Activated T-cell treated with anti-CD3 and anti-CD28 coated beads, Interleukin-2, amount 50 U/mL, for 72 hours (primary cell): ENCODE results near the gene KIF16B. TPM values are rescaled to one million over a fixed set of nuclear protein-coding genes. Genes with fewer than 3 reads are reported as not detected.
"Not testable (repeated sequence)": the region's sequence is repeated elsewhere in the genome, so short reads cannot be mapped to it uniquely, and the experiment has no call there.

Experiments
- ATAC-seq, 2 donors: fragments of 150-1000 bp; cut with Tn5 transposase; replicated peaks in 1 of 2; 2 replicates each; pipeline ENCODE4 v1.10.0; 2021; ENCODE audit warnings: moderate library complexity in 2 of 2, mild to moderate bottlenecking in 1 of 2
- DNase-seq, 2 donors: peaks; one replicate each; pipeline ENCODE4 v3.0.0; 2021 to 2022; ENCODE audit warnings: mixed read lengths in 1 of 2
- H3K27ac Mint-ChIP-seq: one replicate; pipeline ENCODE4 v1.8.0; 2022; ENCODE audit warnings: mild to moderate bottlenecking, moderate library complexity, mixed read lengths
- H3K27me3 Mint-ChIP-seq: one replicate; pipeline ENCODE4 v1.8.0; 2022; ENCODE audit warnings: low read depth, mixed read lengths
- H3K36me3 Mint-ChIP-seq, 2 donors: one replicate each; pipeline ENCODE4 v1.8.0; 2022; ENCODE audit warnings: mixed read lengths in 2 of 2, mild to moderate bottlenecking in 1 of 2; ENCODE audit not compliant: insufficient read depth in 2 of 2
- H3K4me1 Mint-ChIP-seq: one replicate; pipeline ENCODE4 v1.8.0; 2022; ENCODE audit warnings: low read depth, mixed read lengths
- H3K4me3 Mint-ChIP-seq, 2 donors: one replicate each; pipeline ENCODE4 v1.8.0; 2022; ENCODE audit warnings: mild to moderate bottlenecking in 2 of 2, mixed read lengths in 2 of 2, moderate library complexity in 2 of 2
- H3K9me3 Mint-ChIP-seq, 2 donors: one replicate each; pipeline ENCODE4 v1.8.0; 2022; ENCODE audit warnings: mixed read lengths in 2 of 2
- total RNA-seq, 2 donors: library from RNA; stranded (reverse); gene quantifications; one replicate each; pipeline ENCODE4 v1.2.3, GENCODE V29; 2022

Gene KIF16B
- total RNA-seq, 2 donors from 2014 or later = 6.0 to 7.3 TPM

DNA sequence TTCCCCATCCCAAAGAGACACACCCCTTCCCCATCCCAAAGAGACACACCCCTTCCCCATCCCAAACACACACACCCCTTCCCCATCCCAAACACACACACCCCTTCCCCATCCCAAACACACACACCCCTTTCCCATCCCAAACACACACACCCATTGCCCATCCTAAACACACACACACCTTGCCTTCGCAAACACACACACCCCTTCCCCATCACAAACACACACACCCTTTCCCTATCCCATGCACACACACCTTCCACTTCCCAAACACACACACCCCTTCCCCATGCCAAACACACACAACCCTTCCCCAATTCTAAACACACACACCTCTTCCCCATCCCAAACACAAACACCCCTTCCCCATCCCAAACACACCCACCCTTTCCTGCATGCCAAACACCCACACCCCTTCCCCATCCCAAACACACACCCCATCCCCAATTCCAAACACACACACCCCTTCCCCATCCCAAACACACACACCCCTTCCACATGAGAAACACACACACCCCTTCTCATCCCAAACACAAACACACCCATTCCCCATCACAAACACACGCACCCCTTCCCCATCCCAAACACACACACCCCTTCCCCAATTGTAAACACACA is 315.3 kb downstream of the KIF16B start:
- H3K27ac Mint-ChIP-seq = no peak overlapping the region

DNA sequence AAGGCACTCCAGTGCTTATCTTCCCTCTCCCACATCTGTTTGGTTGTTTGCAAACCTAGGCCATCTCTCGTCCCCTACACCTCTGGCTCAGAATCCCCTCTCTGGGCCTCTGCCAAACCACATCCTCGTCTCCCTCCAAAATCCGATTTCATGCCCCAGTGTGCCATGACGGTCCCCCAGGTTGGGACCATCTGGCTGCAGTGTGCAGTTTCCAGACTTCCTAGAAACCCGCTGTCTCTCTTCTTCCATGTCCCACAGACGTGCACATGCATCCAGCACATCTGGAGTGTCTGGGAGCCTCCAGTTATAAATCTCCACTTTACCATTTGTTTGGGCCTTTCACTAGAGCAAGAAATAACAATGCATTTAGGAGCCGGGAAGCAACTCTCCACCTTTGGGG is 316.2 kb downstream of the KIF16B start:
- no peak overlapping the region for H3K27ac Mint-ChIP-seq
- H3K4me1 Mint-ChIP-seq = no peaks in the 10 kb centered on the region

More for the DNA sequence above, 315.3 kb downstream of the KIF16B start:
- no peaks in the 10 kb centered on the region for H3K4me1 Mint-ChIP-seq
- no peak for DNase-seq
- peaks cover 0 to 1% of the 10 kb centered on the region in 2 donors for H3K9me3 Mint-ChIP-seq
- ATAC-seq = no peak
- H3K4me3 Mint-ChIP-seq = no peak overlapping the region
- no peaks in the 10 kb centered on the region for H3K27me3 Mint-ChIP-seq
- no peaks in the 10 kb centered on the region for H3K36me3 Mint-ChIP-seq

DNA sequence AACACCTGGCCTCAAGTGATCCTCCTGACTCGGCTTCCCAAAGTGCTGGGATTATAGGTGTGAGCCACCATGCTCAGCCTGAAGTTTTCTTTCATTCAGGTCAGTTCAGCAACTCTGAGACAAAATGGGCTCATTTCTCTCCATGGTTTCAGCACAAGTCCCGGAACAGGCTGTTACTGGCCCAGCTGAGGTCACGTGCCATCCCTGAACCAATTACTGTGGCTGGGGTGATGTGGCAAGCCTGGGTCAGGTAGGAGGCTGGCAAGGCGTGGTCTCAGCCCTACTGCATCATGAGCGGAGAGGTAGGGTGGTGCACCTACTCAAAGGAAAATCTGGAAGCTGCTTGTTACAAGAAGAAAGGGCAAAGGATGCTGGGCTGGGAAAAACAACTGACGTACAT is 326.4 kb downstream of the KIF16B start:
- Mint-ChIP-seq H3K36me3 (no peaks in the 10 kb centered on the region), H3K27me3 (no peaks in the 10 kb centered on the region), H3K4me3 (no peak overlapping the region), H3K9me3 (no peaks in the 10 kb centered on the region), H3K4me1 (no peaks in the 10 kb centered on the region), H3K27ac (no peak overlapping the region)
- DNase-seq (no peak), ATAC-seq (no peak)

More for the DNA sequence above, 316.2 kb downstream of the KIF16B start:
- no peak for ATAC-seq
- no peak for DNase-seq
- Mint-ChIP-seq H3K36me3 (no peaks in the 10 kb centered on the region), H3K27me3 (no peaks in the 10 kb centered on the region), H3K4me3 (no peak overlapping the region), H3K9me3 (peaks cover 0 to 1% of the 10 kb centered on the region in 2 donors)

DNA sequence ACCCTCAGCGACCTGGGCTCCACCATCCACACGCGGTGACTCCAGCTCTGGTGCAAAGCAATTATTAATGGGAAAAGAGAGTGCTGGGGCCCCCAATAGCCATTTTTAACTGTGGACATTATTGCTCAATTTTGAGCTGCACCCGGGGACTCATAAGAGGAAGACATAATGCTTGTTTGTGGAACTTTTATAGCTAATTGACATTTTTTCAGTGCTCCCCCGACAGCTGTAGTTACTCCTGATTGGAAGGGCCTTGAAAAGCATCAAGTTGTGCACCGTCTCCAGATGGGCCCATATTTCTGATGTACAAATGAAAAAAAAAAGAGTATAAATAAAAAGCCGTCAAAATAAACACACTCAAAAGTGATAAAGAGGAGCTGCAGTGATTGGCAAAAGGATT is 327.0 kb downstream of the KIF16B start:
- ATAC-seq (no peak), DNase-seq (no peak)
- Mint-ChIP-seq H3K9me3 (no peaks in the 10 kb centered on the region), H3K27me3 (no peaks in the 10 kb centered on the region), H3K4me1 (no peaks in the 10 kb centered on the region), H3K27ac (no peak overlapping the region), H3K4me3 (no peak overlapping the region), H3K36me3 (no peaks in the 10 kb centered on the region)

DNA sequence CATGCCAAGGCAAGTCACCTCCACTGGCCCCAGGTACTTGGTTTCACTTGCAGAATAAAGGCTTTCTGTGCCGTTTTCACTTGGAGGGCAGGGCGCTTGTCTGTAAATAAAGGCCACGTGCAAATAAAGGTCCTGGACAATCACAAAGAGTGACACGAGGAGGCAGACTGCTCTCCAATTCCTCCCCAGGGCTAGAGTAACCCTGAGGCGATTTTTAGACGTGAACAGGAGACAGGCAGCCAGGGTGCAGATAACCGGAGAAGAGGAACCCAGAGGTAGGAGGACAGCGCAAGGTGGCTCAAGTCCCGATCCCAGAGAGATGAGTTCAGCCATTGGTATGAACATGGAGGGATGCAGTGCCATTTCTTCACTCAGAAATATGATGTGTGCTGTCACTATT is 327.4 kb downstream of the KIF16B start:
- no peak overlapping the region for H3K4me3 Mint-ChIP-seq
- DNase-seq (no peak), ATAC-seq (no peak)
- no peaks in the 10 kb centered on the region for H3K36me3 Mint-ChIP-seq
- H3K27me3 Mint-ChIP-seq = no peaks in the 10 kb centered on the region
- no peak overlapping the region for H3K27ac Mint-ChIP-seq
- no peaks in the 10 kb centered on the region for H3K9me3 Mint-ChIP-seq
- no peaks in the 10 kb centered on the region for H3K4me1 Mint-ChIP-seq

DNA sequence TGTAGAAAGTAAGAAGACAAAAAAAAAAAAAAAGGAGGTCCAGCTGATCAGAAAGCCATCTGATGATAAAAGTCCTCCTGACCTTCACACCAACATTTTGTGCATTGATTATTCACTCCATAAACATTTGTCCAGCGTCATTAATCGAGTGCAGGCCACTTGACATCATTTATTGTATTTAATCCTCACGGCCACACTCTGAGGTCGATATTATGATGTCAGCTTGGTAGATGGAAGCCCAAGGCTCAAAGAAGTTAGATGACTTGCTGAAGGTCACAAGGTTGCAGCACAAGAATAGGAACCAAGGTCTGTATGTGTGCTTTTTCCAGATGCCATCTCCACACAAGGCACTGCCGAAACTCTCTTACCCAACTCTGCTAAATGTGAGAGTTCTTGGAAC is 328.4 kb downstream of the KIF16B start:
- no peak overlapping the region for H3K27ac Mint-ChIP-seq
- H3K27me3 Mint-ChIP-seq = no peaks in the 10 kb centered on the region
- H3K9me3 Mint-ChIP-seq = peaks cover 0 to 2% of the 10 kb centered on the region in 2 donors
- no peaks in the 10 kb centered on the region for H3K4me1 Mint-ChIP-seq
- no peak overlapping the region for H3K4me3 Mint-ChIP-seq
- ATAC-seq (no peak), DNase-seq (no peak)
- H3K36me3 Mint-ChIP-seq = no peaks in the 10 kb centered on the region

DNA sequence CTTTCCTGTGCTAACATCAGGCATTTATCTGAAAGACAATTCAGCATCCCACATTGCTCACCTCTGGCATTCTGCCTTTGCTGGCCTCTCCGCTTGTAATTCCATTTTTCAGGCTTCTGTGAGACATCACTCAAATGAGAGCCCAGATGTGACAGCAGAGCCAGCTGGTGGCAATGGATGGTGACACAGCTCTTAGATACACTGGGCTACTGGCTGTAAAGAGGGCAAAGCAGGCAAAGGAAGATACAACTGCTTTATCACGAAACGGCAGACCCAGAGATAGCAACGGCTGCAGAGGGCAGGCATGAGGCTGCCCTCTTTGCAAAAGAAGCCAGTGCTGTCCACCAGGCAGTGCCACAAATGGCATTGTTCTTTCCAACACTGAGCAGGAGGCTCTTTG is 329.8 kb downstream of the KIF16B start:
- Mint-ChIP-seq H3K4me1 (no peaks in the 10 kb centered on the region), H3K36me3 (no peaks in the 10 kb centered on the region), H3K9me3 (peaks cover 5 to 6% of the 10 kb centered on the region in 2 donors), H3K27ac (no peak overlapping the region), H3K4me3 (no peak overlapping the region), H3K27me3 (no peaks in the 10 kb centered on the region)
- DNase-seq = no peak
- ATAC-seq = no peak

DNA sequence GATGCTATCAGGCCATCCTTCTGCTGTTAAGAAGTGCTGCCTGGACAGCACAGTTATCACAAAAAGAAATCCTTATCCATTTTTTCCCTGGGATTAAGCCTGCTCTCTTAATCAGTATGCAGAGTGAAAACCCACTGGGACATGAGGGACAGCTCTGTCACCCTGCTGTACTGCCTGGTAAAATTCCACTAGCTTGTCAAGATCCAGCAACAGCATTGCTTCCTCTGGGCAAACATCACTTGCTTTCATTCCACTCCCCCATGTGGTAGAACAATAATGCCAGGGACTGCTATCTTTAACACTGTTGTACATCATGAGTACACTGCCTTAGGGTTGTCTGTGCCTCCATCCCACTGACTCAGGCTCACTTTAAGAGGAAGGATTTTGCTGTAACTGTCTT is 331.3 kb downstream of the KIF16B start:
- no peak overlapping the region for H3K4me3 Mint-ChIP-seq
- H3K9me3 Mint-ChIP-seq = peaks cover 8 to 9% of the 10 kb centered on the region in 2 donors
- ATAC-seq = no peak
- H3K36me3 Mint-ChIP-seq = no peaks in the 10 kb centered on the region
- H3K27ac Mint-ChIP-seq = no peak overlapping the region
- DNase-seq = no peak
- no peaks in the 10 kb centered on the region for H3K27me3 Mint-ChIP-seq
- no peaks in the 10 kb centered on the region for H3K4me1 Mint-ChIP-seq

DNA sequence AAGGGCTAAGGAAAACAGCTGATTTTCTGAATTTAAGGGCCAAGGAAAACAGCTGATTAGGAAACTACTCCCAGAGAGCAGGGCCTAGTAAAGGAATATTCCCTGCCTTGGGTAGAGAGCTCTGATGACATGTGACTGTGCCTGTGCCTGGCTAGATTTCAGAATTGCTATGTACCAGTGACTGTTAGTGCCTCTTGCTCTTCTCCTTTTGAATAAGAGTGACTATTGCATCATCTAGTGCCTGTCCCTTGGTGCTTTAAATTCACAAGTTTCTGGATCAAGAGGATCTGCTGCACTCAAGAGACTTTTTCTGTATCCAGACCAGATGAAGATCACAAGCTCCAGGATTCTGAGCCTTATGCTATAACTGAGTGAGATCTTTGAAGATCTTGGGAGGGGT is 332.9 kb downstream of the KIF16B start:
- peaks cover 9% of the 10 kb centered on the region in 2 donors for H3K9me3 Mint-ChIP-seq
- no peak overlapping the region for H3K4me3 Mint-ChIP-seq
- no peaks in the 10 kb centered on the region for H3K4me1 Mint-ChIP-seq
- H3K27ac Mint-ChIP-seq = no peak overlapping the region
- DNase-seq (no peak), ATAC-seq (no peak)
- H3K27me3 Mint-ChIP-seq = no peaks in the 10 kb centered on the region
- no peaks in the 10 kb centered on the region for H3K36me3 Mint-ChIP-seq

DNA sequence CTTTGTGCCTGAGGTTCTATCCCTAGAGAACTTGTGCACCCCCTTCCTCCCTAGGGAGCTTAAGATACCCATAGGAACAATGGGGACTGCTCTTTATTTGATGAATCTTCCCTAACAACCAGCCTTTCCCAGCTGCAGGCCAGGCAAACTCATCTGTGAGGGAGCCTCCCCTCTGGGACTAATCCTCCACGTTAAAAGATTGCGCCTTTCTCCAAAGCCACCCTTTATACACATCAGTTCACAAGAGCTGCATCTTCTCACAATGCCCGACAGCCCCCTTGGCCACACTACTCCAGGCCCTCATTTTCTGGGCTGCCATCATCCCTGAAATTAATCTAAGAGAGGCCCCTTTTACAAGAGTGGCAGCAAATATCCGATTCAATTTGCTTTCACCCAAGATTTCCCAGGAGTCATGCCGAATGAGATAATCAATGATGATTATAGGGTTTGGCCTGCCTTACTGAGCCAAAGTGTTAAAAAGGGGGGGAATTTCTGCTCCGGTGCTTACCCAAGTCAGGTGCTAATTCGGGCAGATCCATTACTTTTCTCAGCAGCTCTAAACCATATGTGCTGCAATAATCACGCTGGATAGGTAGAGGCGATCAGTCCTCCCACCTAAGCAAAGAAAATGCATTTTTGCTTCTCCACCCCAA is 336.5 kb downstream of the KIF16B start:
- Mint-ChIP-seq H3K4me3 (no peak overlapping the region), H3K36me3 (peaks cover 0 to 1% of the 10 kb centered on the region in 2 donors), H3K9me3 (peaks cover 9% of the 10 kb centered on the region in 2 donors), H3K27me3 (no peaks in the 10 kb centered on the region), H3K4me1 (no peaks in the 10 kb centered on the region), H3K27ac (no peak overlapping the region)
- DNase-seq (no peak), ATAC-seq (no peak)

DNA sequence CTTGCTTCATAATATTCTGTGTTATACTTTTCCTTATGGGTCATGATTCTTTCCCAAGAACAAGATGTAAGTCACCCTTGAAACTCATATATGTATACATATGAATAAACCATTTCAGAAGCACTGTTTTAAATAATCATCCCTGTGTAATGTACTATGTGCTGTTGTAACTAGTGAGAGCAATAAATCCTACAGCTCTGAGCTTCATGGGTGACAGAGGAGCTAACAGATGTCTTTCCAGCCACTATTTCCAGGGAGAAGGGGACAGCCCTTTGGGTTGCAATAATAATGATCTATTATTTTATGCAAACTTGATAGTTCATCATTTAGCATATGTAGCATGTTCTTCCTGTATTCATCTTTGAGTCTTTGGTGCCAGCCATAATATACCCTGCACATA is 342.8 kb downstream of the KIF16B start:
- Mint-ChIP-seq H3K9me3 (peaks cover 0 to 5% of the 10 kb centered on the region in 2 donors), H3K4me1 (no peaks in the 10 kb centered on the region), H3K36me3 (peaks cover 0 to 1% of the 10 kb centered on the region in 2 donors), H3K27ac (no peak overlapping the region), H3K4me3 (no peak overlapping the region), H3K27me3 (no peaks in the 10 kb centered on the region)
- ATAC-seq = no peak
- DNase-seq = no peak

DNA sequence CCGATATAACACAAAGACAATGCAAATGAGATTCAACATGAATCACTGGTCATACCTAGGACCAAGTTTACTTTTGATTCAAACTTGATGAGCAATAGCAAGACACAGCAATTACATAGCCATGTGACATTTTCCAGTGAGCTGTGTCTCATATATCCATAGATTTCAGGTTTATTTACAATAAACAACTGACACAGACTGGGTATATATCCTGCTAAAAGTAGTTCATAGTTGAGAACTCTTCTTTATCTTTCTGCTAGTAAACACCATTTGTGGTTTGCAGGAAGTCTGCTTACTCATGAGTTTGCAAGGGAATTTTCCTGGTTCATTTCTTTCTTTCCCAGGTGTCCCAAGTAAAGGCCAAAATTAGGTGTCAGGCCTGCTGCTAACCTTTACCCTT is 343.4 kb downstream of the KIF16B start:
- H3K27me3 Mint-ChIP-seq = no peaks in the 10 kb centered on the region
- no peaks in the 10 kb centered on the region for H3K4me1 Mint-ChIP-seq
- H3K36me3 Mint-ChIP-seq = peaks cover 0 to 1% of the 10 kb centered on the region in 2 donors
- DNase-seq (no peak), ATAC-seq (no peak)
- peaks cover 0 to 5% of the 10 kb centered on the region in 2 donors for H3K9me3 Mint-ChIP-seq
- no peak overlapping the region for H3K27ac Mint-ChIP-seq
- H3K4me3 Mint-ChIP-seq = no peak overlapping the region

DNA sequence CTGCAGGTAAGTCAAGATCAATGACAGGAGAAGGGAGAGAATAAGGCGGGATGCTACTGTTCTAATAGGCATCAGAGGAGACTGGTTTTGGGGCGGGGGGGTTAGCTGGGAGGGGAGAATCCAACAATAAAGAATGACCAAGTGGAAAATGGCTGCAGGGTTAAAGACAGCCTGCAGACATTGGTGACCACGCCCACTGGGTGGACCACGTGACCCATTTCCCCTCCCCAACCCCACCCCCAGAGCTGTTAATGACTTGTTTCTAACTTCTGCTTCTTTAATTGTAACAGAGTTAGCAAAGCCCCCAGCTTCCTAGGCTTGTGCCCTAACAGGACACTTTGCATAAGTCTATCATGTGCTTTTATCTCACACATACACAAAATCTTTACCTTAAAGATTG is 344.5 kb downstream of the KIF16B start:
- Mint-ChIP-seq H3K4me1 (no peaks in the 10 kb centered on the region), H3K27ac (no peak overlapping the region), H3K4me3 (no peak overlapping the region), H3K9me3 (peaks cover 0 to 5% of the 10 kb centered on the region in 2 donors), H3K27me3 (no peaks in the 10 kb centered on the region), H3K36me3 (peaks cover 0 to 1% of the 10 kb centered on the region in 2 donors)
- no peak for ATAC-seq
- DNase-seq = no peak

DNA sequence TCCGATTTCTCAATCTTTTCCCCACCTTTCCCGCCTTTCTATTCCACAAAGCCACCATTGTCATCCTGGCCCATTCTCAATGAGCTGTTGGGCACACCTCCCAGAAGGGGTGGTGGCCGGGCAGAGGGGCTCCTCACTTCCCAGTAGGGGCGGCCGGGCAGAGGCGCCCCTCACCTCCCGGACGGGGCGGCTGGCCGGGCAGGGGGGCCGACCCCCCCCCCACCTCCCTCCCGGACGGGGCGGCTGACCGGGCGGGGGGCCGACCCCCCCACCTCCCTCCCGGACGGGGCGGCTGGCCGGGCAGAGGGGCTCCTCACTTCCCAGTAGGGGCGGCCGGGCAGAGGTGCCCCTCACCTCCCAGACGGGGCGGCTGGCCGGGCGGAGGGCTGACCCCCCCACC is 346.3 kb downstream of the KIF16B start:
- DNase-seq, ATAC-seq: not testable (repeated sequence)

More for the DNA sequence above, 346.3 kb downstream of the KIF16B start:
- not testable (repeated sequence) for H3K27ac Mint-ChIP-seq, H3K36me3 Mint-ChIP-seq, H3K4me3 Mint-ChIP-seq, H3K9me3 Mint-ChIP-seq, H3K27me3 Mint-ChIP-seq, H3K4me1 Mint-ChIP-seq
